Panc1 (cell line): ENCODE data around the gene CHCHD3. TPM values are rescaled to one million over a fixed set of nuclear protein-coding genes. Genes with fewer than 3 reads are reported as not detected.
"Not testable (repeated sequence)": the region's sequence is repeated elsewhere in the genome, so short reads cannot be mapped to it uniquely, and the experiment has no call there.

Experiments
- ATAC-seq: fragments of 200-7000 bp; cut with Tn5 transposase; 2 replicates; pipeline ENCODE4 v1.9.1; 2020; ENCODE audit warnings: mild to moderate bottlenecking, moderate library complexity
- BruUV-seq: library from RNA; stranded (reverse); fragments of 400-500 nt; replicated peaks from 2 replicates; lab custom pipeline; 2021; lab: Mats Ljungman, UMichigan
- CTCF ChIA-PET: fragments of 300-600 bp; sonication (Branson Sonifier 250); formaldehyde crosslinking; loops from one replicate; lab custom pipeline; 2022; ENCODE audit warnings: antibody characterized with exemption; lab: Charles Lee
- POLR2A ChIA-PET: fragments of 300-600 bp; sonication (Branson Sonifier 250); formaldehyde crosslinking; loops from one replicate; lab custom pipeline; 2022; ENCODE audit warnings: antibody characterized with exemption; lab: Charles Lee
- DNase-seq: peaks from one replicate; pipeline ENCODE4 v3.0.0-alpha.2; 2010; ENCODE audit warnings: low read depth, low spot score
- H3K27ac ChIP-seq: 2 replicates; pipeline ENCODE4 v1.5.1; 2011; ENCODE audit warnings: mild to moderate bottlenecking, low read length, inconsistent platforms
- H3K27me3 ChIP-seq: fragments of 200-500 bp; sonication (Bioruptor generic); 2 replicates; pipeline ENCODE4 v1.6.0; 2014; ENCODE audit warnings: low read length, inconsistent platforms; ENCODE audit not compliant: control insufficient read depth, insufficient read depth
- H3K36me3 ChIP-seq: fragments of 200-500 bp; sonication (Bioruptor generic); 2 replicates; pipeline ENCODE4 v1.5.1; 2014; ENCODE audit warnings: inconsistent platforms, mild to moderate bottlenecking, low read length, moderate library complexity; ENCODE audit not compliant: control insufficient read depth, insufficient read depth
- H3K4me1 ChIP-seq: 2 replicates; pipeline ENCODE4 v1.5.1; 2011; ENCODE audit warnings: inconsistent platforms, mild to moderate bottlenecking, low read length, moderate library complexity; ENCODE audit not compliant: control insufficient read depth, insufficient read depth
- H3K4me3 ChIP-seq, 2 experiments: 2 replicates each; pipeline ENCODE4 v1.5.1; 2011 to 2012; ENCODE audit warnings: low read depth in 2 of 2, low read length in 2 of 2, mild to moderate bottlenecking in 2 of 2, inconsistent platforms in 1 of 2, moderate library complexity in 1 of 2
- H3K9me3 ChIP-seq: fragments of 200-500 bp; sonication (Bioruptor generic); 2 replicates; pipeline ENCODE4 v1.5.1; 2014; ENCODE audit warnings: low read depth, mild to moderate bottlenecking, inconsistent platforms, low read length, moderate library complexity; ENCODE audit not compliant: control insufficient read depth, insufficient read depth
- POLR2AphosphoS5 ChIP-seq: IDR thresholded peaks from 2 replicates; pipeline ENCODE4 v1.6.1; 2012; ENCODE audit warnings: mild to moderate bottlenecking, low read depth, low read length, moderate library complexity
- SIN3A ChIP-seq: IDR thresholded peaks from 2 replicates; pipeline ENCODE4 v1.6.1; 2012; ENCODE audit warnings: low read depth, mild to moderate bottlenecking, low read length, moderate library complexity, borderline replicate concordance; ENCODE audit not compliant: insufficient read depth
- TCF7L2 ChIP-seq: IDR thresholded peaks from 2 replicates; pipeline ENCODE4 v1.6.1; 2011; ENCODE audit warnings: mild to moderate bottlenecking, low read depth, low read length, inconsistent platforms
- in situ Hi-C: cut with HindIII; loops from 2 replicates; pipeline ENCODE4 v1.10.0; 2016; ENCODE audit warnings: low sequenced_read_pairs, low pct_unique_long_range_greater_than_20kb
- intact Hi-C: fragments of 100-400 bp; cut with micrococcal nuclease; formaldehyde crosslinking; loops from one replicate; pipeline ENCODE4 v1.10.0; 2022; ENCODE audit not compliant: unreplicated experiment
- total RNA-seq: library from RNA; stranded (reverse); gene quantifications from one replicate; pipeline ENCODE4 v1.2.1, GENCODE V29; 2021; ENCODE audit not compliant: unreplicated experiment
- TF ChIP-seq, protein P1 (sequence below): fragments of 450-650 bp; IDR thresholded peaks from 2 replicates; pipeline ENCODE4 v1.5.1; 2017; ENCODE audit warnings: mild to moderate bottlenecking
- TF ChIP-seq, protein P2 (sequence below), 2 experiments: IDR thresholded peaks; 2 replicates each; pipeline ENCODE4 v1.6.1; 2011 to 2012; ENCODE audit warnings: low read depth in 2 of 2, control low read depth in 1 of 2, low read length in 1 of 2, mild to moderate bottlenecking in 1 of 2, moderate library complexity in 1 of 2; ENCODE audit not compliant: insufficient read depth in 1 of 2

CHCHD3 gene
- total RNA-seq, 1 experiment from 2014 or later, result 109 TPM

DNA sequence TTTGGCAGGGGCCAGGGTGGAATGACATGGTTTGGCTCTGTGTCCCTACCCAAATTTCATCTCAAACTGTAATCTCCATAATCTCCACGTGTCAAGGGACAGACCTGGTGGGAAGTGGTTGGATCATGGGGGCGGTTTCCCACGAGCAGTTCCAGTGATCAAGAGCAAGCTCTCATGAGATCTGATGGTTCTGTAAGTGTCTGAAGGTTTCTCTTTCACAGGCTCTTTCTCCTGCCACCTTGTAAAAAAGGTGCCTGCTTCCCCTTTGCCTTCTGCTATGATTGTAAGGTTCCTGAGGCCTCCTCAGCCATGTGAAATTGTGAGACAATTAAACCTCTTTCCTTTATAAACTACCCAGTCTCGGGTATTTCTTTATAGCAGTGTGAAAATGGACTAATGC lies 188.3 kb downstream of the CHCHD3 start:
- Histone ChIP-seq H3K4me1 (no peaks in the 10 kb centered on the region), H3K27ac (no peak overlapping the region), H3K27me3 (no peaks in the 10 kb centered on the region), H3K4me3 (no peak overlapping the region), H3K36me3 (no peaks in the 10 kb centered on the region), H3K9me3 (no peaks in the 10 kb centered on the region)
- in situ Hi-C loops, result no loop called here
- BruUV-seq, result no TSS peak
- ChIA-PET CTCF (no interaction called here), POLR2A (no interaction called here)
- TF ChIP-seq TCF7L2 (no peak), SIN3A (no peak)
- TF ChIP-seq, protein P1, sequence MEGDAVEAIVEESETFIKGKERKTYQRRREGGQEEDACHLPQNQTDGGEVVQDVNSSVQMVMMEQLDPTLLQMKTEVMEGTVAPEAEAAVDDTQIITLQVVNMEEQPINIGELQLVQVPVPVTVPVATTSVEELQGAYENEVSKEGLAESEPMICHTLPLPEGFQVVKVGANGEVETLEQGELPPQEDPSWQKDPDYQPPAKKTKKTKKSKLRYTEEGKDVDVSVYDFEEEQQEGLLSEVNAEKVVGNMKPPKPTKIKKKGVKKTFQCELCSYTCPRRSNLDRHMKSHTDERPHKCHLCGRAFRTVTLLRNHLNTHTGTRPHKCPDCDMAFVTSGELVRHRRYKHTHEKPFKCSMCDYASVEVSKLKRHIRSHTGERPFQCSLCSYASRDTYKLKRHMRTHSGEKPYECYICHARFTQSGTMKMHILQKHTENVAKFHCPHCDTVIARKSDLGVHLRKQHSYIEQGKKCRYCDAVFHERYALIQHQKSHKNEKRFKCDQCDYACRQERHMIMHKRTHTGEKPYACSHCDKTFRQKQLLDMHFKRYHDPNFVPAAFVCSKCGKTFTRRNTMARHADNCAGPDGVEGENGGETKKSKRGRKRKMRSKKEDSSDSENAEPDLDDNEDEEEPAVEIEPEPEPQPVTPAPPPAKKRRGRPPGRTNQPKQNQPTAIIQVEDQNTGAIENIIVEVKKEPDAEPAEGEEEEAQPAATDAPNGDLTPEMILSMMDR, result no peak
- DNase-seq (no peak), ATAC-seq (no peak)
- intact Hi-C loops, result no loop called here

DNA sequence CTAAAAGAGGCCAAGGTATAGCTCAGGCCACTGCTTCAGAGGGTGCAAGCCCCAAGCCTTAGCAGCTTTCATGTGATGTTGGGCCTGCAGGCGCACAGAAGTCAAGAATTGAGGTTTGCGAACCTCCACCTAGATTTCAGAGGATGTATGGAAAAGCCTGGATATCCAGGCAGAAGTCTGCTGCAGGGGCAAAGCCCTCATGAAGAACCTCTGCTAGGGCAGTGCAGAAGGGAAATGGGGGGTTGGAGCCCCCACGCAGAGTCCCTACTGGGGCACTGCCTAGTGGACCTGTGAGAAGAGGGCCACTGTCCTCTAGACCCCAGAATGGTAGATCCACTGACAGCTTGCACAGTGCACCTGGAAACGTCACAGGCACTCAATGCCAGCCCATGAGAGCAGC lies 189.1 kb downstream of the CHCHD3 start:
- CTCF ChIA-PET, H3K36me3 ChIP-seq, in situ Hi-C loops, DNase-seq, BruUV-seq, H3K27me3 ChIP-seq, H3K4me3 ChIP-seq, H3K9me3 ChIP-seq, H3K4me1 ChIP-seq, POLR2A ChIA-PET, intact Hi-C loops, H3K27ac ChIP-seq, ATAC-seq: not testable (repeated sequence)

DNA sequence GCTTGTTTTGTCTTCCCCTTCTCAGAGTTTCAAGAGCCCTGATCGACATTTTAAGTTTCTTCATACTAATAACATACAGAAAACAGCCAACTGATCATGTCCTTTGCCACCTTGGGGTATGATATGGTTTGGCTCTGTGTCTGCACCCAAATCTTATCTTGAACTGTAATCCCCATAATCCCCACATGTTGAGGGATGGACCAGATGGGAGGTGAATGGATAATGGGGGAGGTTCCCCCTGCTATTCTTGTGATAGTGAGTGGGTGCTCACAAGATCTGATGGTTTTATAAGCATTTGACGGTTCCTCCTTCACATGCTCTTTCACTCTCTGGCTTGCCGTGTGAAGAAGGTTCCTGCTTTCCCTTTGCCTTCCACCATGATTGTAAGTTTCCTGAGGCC lies 190.3 kb downstream of the CHCHD3 start:
- Histone ChIP-seq H3K27me3 (no peaks in the 10 kb centered on the region), H3K36me3 (no peaks in the 10 kb centered on the region), H3K9me3 (no peaks in the 10 kb centered on the region), H3K27ac (no peak overlapping the region), H3K4me3 (no peak overlapping the region), H3K4me1 (no peaks in the 10 kb centered on the region)
- DNase-seq (no peak), ATAC-seq (no peak)
- no TSS peak for BruUV-seq
- POLR2A ChIA-PET, result no interaction called here
- in situ Hi-C loops (no loop called here), intact Hi-C loops (no loop called here)
- CTCF ChIA-PET, result no interaction called here
- TF ChIP-seq POLR2AphosphoS5 (no peak), SIN3A (no peak), TCF7L2 (no peak)
- TF ChIP-seq, protein P2, sequence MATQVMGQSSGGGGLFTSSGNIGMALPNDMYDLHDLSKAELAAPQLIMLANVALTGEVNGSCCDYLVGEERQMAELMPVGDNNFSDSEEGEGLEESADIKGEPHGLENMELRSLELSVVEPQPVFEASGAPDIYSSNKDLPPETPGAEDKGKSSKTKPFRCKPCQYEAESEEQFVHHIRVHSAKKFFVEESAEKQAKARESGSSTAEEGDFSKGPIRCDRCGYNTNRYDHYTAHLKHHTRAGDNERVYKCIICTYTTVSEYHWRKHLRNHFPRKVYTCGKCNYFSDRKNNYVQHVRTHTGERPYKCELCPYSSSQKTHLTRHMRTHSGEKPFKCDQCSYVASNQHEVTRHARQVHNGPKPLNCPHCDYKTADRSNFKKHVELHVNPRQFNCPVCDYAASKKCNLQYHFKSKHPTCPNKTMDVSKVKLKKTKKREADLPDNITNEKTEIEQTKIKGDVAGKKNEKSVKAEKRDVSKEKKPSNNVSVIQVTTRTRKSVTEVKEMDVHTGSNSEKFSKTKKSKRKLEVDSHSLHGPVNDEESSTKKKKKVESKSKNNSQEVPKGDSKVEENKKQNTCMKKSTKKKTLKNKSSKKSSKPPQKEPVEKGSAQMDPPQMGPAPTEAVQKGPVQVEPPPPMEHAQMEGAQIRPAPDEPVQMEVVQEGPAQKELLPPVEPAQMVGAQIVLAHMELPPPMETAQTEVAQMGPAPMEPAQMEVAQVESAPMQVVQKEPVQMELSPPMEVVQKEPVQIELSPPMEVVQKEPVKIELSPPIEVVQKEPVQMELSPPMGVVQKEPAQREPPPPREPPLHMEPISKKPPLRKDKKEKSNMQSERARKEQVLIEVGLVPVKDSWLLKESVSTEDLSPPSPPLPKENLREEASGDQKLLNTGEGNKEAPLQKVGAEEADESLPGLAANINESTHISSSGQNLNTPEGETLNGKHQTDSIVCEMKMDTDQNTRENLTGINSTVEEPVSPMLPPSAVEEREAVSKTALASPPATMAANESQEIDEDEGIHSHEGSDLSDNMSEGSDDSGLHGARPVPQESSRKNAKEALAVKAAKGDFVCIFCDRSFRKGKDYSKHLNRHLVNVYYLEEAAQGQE (IDR thresholded peaks at IDR 0.05; ENCODE audit: insufficient read depth in 1 of 2, low read depth in 2 of 2, low read length in 1 of 2), result no peak
- TF ChIP-seq, protein P1, result no peak
